ENCODE measurements around the gene HS3ST4.

Gene HS3ST4

GRCh38 chr16:26120729-26121128 lies 429.0 kb downstream of the HS3ST4 start:
- no peak for DNase-seq

- no peak for DNase-seq
These were observed 436.5 kb downstream of the HS3ST4 start for GRCh38 chr16:26128296-26128695.

GRCh38 chr16:26129997-26130396 lies 438.2 kb downstream of the HS3ST4 start:
- DNase-seq: no peak

- no peak for DNase-seq
These were observed 441.8 kb downstream of the HS3ST4 start for GRCh38 chr16:26133416-26134093.

- DNase-seq: no peak
These were observed 442.8 kb downstream of the HS3ST4 start for GRCh38 chr16:26134588-26134987.

- no peak for DNase-seq
These were observed 446.2 kb downstream of the HS3ST4 start for GRCh38 chr16:26137956-26138355.

DNA sequence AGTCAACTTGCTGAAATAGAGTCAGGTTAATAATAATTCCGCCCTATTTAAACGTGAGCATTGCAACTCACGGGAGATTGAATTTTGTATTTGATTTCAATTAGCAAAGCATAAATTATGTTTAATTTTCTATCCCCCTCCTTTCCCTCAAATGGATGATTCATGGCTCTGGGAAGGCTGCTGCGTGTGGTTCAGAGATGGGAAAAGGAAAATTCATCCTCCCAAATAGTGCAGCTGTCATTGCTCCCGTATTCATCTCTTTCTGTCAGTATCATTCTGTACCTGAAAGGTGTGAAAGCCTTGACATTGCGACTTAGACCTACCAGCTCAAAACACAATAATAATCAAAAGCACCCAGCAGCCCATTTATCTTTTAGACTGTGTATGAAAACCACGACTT lies 447.3 kb downstream of the HS3ST4 start:
- no peak for DNase-seq

GRCh38 chr16:26139884-26140283 lies 448.1 kb downstream of the HS3ST4 start:
- no peak for DNase-seq

- no peak for DNase-seq
These were observed 457.8 kb downstream of the HS3ST4 start for GRCh38 chr16:26149364-26150190.

DNA sequence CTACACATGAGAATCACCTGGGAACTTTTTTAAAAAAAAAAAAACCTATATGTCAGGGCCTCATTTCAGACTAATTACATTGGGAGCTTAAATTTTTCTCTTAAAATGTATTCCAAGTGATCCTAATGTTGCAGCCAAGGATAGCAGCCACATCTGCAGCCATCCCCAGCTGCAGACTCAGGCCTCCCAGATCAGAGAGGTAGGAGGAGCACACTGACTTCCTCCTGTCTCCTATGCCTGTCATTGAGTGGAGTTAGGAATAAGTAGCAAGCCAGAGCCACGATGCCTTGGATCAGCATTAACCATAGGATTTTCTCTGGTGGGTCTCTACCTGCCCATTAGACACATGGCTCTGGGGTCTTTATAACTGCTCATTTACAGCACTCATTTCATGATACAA lies 463.5 kb downstream of the HS3ST4 start:
- DNase-seq: no peak

DNA sequence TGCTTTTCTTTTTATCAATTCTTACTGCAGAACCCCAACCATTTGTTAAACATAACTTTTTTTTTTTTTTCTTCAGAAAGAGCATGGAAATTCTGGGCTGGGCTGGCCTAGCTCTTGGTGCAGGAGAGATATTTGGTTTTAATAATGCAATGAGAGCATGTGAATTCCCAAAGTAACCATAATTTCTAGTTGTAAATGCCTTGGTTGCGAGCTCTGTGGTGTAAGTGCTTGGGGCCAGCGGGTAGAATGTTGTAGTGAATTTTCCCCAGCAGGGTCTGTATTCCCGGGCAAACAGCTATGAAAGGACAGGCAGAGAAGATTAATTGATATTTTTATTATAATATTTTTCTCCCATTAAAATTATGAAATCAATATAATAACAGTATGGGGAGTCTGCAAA lies 465.6 kb downstream of the HS3ST4 start:
- DNase-seq: no peak

GRCh38 chr16:26158142-26158759 lies 466.5 kb downstream of the HS3ST4 start:
- DNase-seq: no peak

DNA sequence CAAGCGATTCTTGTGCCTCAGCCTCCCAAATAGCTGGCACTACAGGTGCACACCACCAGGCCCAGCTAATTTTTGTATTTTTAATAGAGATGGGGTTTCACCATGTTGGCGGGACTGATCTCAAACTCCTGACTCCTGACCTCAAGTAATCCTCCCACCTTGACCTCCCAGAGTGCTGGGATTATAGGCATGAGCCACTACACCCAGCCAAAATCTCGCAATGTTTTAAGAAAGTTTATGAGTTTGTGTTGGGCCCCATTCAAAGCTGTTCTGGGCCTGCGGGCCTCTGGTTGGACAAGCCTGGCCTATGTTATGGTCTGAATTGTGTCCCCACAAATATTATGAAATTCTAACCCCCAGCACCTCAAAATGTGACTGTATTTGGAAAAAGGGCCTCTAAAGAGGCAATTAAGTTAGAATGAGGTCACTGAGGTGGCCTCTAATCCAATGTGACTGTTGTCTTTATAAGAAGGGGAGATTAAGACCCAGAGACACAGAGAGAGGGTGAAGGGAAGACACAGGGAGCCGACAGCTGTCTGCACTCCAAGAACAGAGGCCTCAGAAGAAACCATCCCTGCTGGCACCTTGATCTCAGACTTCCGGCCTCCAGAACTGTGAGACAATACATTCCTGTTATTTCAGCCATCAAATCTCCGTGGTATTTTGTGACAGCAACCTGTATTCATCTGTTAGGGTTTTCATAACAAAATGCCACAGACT lies 469.9 kb downstream of the HS3ST4 start:
- DNase-seq: no peak

- DNase-seq: no peak
These were observed 477.7 kb downstream of the HS3ST4 start for GRCh38 chr16:26169473-26169872.

DNA sequence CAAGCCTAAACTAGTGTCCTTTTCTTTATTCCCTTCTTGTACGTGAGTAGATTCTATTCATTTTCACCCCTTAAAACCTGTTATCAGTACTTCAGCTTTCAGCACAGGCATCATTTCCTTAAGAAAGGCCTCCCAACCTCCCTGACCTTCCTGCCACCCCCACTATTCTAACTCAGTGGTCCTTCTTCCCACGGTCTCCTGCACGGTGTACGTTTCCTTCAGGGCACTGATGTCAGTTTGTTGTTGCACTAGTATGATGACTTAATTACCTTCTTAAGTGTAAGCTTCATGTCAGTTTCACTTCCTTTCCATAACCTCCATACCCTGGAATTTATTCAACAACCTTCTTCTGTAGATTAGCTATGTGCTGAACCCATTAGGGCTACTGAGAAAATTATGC lies 484.2 kb downstream of the HS3ST4 start:
- DNase-seq: no peak

DNA sequence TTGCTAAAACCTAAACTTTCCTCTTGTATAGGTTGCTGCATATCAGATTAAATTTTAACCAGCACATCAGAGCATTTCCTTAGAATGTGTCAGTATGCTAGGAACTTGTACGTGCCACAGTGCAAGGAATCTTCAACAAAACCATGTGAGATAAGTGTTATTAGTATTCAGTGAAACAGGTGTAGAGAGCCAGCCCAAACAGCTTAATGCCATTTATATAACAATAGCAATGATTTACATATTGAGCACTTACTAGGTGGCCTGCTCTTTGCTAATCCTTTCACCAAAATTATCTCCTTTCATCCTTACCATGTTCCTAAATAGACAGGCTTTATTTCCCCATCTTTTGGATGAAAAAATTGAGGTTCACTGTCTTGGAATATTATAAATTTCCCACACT lies 485.7 kb downstream of the HS3ST4 start:
- DNase-seq: no peak

GRCh38 chr16:26178298-26178697 lies 486.5 kb downstream of the HS3ST4 start:
- no peak for DNase-seq

DNA sequence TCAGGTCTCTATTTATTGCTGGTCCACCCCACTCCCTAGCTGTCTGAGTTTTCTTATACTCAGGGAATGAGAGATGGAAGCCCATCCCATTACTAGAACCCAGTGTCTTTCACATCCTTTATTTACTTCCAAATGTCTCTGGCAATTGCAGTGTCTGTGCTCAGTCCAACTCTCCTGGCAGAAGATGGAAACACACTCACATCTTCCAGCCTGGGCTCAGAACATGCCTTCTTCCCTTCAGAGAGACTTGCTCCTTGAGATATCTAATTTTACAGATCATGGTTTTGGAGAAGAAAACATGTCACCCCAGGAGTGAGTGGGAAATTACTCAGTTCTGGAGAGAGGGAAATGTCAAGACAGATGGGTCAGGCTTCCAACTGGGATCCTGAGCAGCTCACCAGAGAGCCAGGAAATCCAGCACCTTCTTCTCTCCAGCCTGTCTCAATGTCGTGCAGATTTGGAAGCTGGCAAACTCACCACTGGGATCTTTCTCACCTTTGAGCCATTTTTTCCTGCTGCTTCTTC lies 494.4 kb downstream of the HS3ST4 start:
- DNase-seq: no peak
